ENCODE results near the gene PDE4D.

PDE4D gene

GRCh38 chr5:59199868-59200267, 693.7 kb downstream of the PDE4D start:
- no peak for DNase-seq (ENCODE audit: low read depth)
- no peak for TF ChIP-seq CTCF (conservative IDR thresholded peaks at IDR 0.05; ENCODE audit: control insufficient read depth, insufficient read depth, low read depth, low read length)
- no peak overlapping the region for H3K4me3 ChIP-seq (ENCODE audit: control insufficient read depth, low read depth, low read length)

GRCh38 chr5:59198832-59199231, 694.7 kb downstream of the PDE4D start:
- no peak for DNase-seq (ENCODE audit: low read depth)
- H3K4me3 ChIP-seq (ENCODE audit: control insufficient read depth, low read depth, low read length) = no peak overlapping the region
- no peak for TF ChIP-seq CTCF (conservative IDR thresholded peaks at IDR 0.05; ENCODE audit: control insufficient read depth, insufficient read depth, low read depth, low read length)

GRCh38 chr5:59198365-59198764, 695.2 kb downstream of the PDE4D start:
- TF ChIP-seq CTCF (conservative IDR thresholded peaks at IDR 0.05; ENCODE audit: control insufficient read depth, insufficient read depth, low read depth, low read length) = no peak

GRCh38 chr5:59197911-59198310, 695.6 kb downstream of the PDE4D start:
- H3K4me3 ChIP-seq (ENCODE audit: control insufficient read depth, low read depth, low read length) = no peak overlapping the region
- no peak for DNase-seq (ENCODE audit: low read depth)
- no peak for TF ChIP-seq CTCF (conservative IDR thresholded peaks at IDR 0.05; ENCODE audit: control insufficient read depth, insufficient read depth, low read depth, low read length)

More at GRCh38 chr5:59198365-59198764, 695.2 kb downstream of the PDE4D start:
- no peak overlapping the region for H3K4me3 ChIP-seq (ENCODE audit: control insufficient read depth, low read depth, low read length)
- no peak for DNase-seq (ENCODE audit: low read depth)

GRCh38 chr5:59193616-59194319, 699.8 kb downstream of the PDE4D start:
- DNase-seq (ENCODE audit: low read depth) = peak; percentile 97
- TF ChIP-seq CTCF (conservative IDR thresholded peaks at IDR 0.05; ENCODE audit: control insufficient read depth, insufficient read depth, low read depth, low read length) = no peak
- H3K4me3 ChIP-seq (ENCODE audit: control insufficient read depth, low read depth, low read length) = no peak overlapping the region

GRCh38 chr5:59190746-59191145, 702.8 kb downstream of the PDE4D start:
- no peak overlapping the region for H3K4me3 ChIP-seq (ENCODE audit: control insufficient read depth, low read depth, low read length)
- TF ChIP-seq CTCF (conservative IDR thresholded peaks at IDR 0.05; ENCODE audit: control insufficient read depth, insufficient read depth, low read depth, low read length) = no peak
- DNase-seq (ENCODE audit: low read depth) = no peak
